Midbrain (tissue), 1 donor: ENCODE data around the gene SPATS2.
A peak's percentile ranks its signal among the peaks of the same experiment; 100 is the strongest.

Experiments used
- DNase-seq: peaks from one replicate; lab custom pipeline; 2025; lab: John Stamatoyannopoulos, UW

SPATS2 gene

GRCh38 chr12:49541140-49541861, 174.0 kb downstream of the SPATS2 start:
- no peak for DNase-seq

GRCh38 chr12:49541911-49542505, 174.7 kb downstream of the SPATS2 start:
- DNase-seq: no peak

- no peak for DNase-seq
Measured at GRCh38 chr12:49542592-49543160, 175.4 kb downstream of the SPATS2 start.

GRCh38 chr12:49543221-49543913, 176.1 kb downstream of the SPATS2 start:
- DNase-seq: no peak

- DNase-seq: no peak
Measured at GRCh38 chr12:49543914-49544815, 176.9 kb downstream of the SPATS2 start.

- DNase-seq: no peak
Measured at GRCh38 chr12:49545815-49546214, 178.6 kb downstream of the SPATS2 start.

GRCh38 chr12:49546481-49546880, 179.2 kb downstream of the SPATS2 start:
- no peak for DNase-seq

- no peak for DNase-seq
Measured at GRCh38 chr12:49547090-49547690, 179.9 kb downstream of the SPATS2 start.

GRCh38 chr12:49548481-49548821, 181.2 kb downstream of the SPATS2 start:
- no peak for DNase-seq

GRCh38 chr12:49548822-49549648, 181.8 kb downstream of the SPATS2 start:
- no peak for DNase-seq

- no peak for DNase-seq
Measured at GRCh38 chr12:49549735-49550692, 182.8 kb downstream of the SPATS2 start.

- DNase-seq: no peak
Measured at GRCh38 chr12:49550693-49551252, 183.5 kb downstream of the SPATS2 start.

GRCh38 chr12:49552014-49552413, 184.8 kb downstream of the SPATS2 start:
- peak; percentile 17 for DNase-seq

GRCh38 chr12:49552425-49552824, 185.2 kb downstream of the SPATS2 start:
- no peak for DNase-seq

- no peak for DNase-seq
Measured at GRCh38 chr12:49552899-49553298, 185.6 kb downstream of the SPATS2 start.

- DNase-seq: no peak
Measured at GRCh38 chr12:49553512-49554088, 186.3 kb downstream of the SPATS2 start.

GRCh38 chr12:49554266-49554665, 187.0 kb downstream of the SPATS2 start:
- no peak for DNase-seq

- no peak for DNase-seq
Measured at GRCh38 chr12:49555631-49556390, 188.5 kb downstream of the SPATS2 start.
